ENCODE data around the gene COPZ1. TPM values are rescaled to one million over a fixed set of nuclear protein-coding genes. Genes with fewer than 3 reads are reported as not detected.
"Not testable (repeated sequence)": the region's sequence is repeated elsewhere in the genome, so short reads cannot be mapped to it uniquely, and the experiment has no call there.

COPZ1 gene, protein sequence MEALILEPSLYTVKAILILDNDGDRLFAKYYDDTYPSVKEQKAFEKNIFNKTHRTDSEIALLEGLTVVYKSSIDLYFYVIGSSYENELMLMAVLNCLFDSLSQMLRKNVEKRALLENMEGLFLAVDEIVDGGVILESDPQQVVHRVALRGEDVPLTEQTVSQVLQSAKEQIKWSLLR
- total RNA-seq, result 108 and 131 TPM in 2 replicates

DNA sequence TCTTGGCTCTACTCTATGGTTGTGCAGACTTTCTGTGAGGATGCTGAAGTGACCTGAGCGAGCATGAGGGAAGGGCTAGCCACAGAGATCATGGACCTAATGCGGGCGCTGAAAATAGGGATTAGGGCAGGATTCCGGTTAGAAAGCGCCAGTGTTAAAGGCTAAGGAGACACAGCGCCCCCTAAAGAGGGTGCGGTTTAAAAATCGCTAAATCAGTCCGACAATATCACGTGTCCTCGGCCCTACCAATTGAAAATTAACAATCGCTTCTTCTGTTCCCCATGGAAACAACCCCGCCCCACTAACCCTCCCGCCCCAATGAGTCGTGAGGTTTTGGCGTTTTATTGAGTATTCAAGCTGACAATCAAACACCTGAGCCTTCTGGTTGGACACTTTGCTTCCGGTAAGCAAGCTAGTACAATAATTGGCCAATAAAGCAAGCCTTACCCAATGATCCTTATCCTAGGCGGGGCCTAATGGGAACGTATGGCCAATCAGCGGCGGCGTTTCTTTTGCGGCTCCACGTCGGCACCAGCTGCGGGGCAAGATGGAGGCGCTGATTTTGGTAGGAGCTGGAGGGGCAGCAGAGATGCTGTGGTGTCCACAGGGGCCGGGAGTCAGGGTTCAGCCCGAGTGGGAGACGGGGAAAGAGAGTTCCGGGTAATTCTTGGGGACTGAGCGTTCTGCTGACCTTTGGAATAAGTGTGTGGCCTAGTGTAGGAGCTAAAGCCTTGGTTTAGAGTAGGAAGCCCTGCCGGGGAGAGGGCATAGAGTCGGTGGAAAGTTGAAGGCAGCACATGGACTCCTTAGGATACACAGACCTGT, at the start of gene COPZ1:
TSS of gene COPZ1 (plus strand) at position 515 of the 825 bp plus-strand sequence. CDS start at position 548, 33 bp downstream.
- peak; percentile 98 for DNase-seq (ENCODE audit: low read depth, low spot score)

DNA sequence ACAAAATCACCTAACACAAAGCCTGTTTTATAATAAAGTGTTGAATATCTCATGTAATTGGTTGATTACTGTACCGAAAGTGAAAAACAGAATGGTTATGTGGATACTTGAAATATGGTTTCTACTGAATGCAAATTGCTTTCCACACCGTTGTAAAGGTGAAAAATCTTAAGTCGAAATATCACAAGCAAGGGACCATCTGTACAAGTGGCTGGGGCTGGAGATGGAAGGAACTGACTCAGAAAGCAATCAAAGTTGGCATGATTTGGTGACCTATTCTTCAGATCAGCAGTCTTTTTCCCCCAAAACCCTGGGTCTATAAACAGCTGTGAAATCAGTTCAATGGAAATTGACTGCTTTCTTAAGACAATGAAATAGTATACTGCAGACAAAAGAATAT, 48.6 kb upstream of the COPZ1 start:
- no peak for DNase-seq (ENCODE audit: low read depth, low spot score)

DNA sequence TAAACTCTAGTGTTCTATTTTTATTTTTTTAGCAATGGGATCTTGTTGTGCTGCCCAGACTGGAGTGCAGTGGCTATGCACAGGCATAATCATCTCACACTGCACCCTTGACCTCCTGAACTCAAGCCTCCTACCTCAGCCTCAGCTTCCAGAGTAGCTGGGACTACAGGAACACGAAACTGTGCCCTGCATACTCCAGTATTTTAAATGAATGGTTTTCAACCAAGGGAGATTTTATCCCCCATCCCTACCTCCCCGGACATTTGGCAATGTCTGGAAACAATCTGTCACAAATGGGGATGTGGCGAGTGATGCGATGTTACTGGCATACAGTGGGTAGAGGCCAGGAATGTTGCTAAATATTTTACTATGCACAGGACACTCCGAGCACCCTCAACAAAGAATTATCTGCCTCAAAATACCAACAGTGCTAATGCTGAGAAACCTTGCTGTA, 47.1 kb upstream of the COPZ1 start:
- no peak for DNase-seq (ENCODE audit: low read depth, low spot score)

DNA sequence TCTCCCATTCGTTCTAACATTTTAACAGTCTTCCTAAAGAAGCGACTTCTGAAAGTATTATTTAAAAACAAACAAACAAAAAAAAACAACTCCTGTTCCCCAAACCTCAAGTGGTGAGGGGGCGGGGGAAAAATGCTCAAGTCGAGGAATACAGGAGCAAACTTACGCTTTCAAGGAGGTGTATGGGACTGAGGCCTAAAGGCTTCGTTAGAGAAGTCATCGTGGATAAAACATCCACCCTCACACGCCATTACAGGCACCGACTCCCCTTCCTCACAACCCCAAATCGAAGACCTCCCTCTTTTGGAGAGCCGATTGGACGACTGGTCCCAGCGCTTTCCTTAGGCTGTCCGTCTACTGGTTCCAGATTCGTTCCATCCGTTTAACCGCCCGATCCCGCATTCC, 45.7 kb upstream of the COPZ1 start:
- no peak for DNase-seq (ENCODE audit: low read depth, low spot score)

DNA sequence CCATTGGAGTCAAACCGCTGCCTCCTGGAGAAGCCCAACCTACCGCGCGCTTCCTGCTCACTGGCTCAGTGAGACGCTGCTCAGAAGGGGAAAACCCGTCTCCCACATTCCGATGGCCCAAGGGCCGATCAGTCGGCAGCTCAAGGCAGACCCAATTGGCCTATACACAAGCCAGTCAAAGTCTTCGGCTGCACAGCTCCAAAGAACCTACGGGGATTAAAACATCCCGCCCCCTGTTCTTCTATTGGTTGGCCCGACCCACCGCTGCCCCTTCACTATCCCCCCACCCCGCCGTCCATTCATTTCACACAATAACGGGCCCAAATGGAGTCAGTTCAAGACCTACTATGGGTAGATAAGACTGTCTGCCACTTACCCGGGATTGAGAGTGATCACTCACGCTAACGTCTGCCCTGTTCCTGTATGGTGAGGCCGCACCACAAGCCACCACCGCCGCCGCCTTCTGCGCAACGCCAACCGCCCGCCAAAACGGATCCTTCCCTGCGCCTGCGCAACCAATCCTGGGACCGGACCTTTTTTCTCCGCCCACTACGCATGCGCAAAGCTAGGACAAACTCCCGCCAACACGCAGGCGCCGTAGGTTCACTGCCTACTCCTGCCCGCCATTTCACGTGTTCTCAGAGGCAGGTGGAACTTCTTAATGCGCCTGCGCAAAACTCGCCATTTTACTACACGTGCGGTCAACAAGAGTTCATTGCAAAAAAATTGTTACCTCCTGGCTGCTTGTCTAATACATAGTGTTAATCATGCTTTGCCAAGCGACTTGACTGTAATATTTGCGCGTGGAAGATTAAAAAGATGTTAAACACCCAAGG, 45.1 kb upstream of the COPZ1 start, which contains the start of gene CBX5:
TSS of gene CBX5 (minus strand) at position 491 of the 836 bp plus-strand sequence. CDS start 22,472 bp downstream, outside the sequence.
- peak; percentile 100 for DNase-seq (ENCODE audit: low read depth, low spot score)

DNA sequence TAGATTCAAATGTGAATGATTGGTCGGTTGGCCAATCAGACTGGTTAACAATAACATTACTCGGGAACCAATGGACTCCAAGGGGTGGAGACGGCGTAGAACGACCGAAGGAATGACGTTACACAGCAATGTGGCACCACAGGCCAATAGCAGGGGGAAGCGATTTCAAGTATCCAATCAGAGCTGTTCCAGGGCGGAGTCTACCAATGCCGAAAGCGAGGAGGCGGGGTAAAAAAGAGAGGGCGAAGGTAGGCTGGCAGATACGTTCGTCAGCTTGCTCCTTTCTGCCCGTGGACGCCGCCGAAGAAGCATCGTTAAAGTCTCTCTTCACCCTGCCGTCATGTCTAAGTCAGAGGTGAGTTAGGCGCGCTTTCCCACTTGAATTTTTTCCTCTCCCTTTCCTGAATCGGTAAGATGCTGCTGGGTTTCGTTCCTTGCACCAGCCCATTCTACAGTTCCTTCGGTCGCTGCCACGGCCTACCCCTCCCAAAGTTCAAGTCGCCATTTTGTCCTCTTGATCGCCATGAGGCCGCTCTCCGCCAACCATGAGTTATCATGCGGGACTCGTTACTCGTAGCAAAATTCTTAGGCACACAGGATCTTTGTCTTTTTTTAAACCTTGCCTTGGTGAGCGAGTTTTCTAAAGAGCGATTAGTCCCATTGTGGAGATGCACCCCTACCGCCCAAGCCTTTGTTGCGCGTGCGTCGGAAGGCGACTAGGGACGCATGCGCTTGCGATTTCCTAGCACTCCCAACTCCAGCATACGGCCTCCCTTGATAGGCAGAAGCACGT, 44.3 kb upstream of the COPZ1 start, which contains the start of gene HNRNPA1:
TSS of gene HNRNPA1 (plus strand) at position 259 of the 793 bp plus-strand sequence. CDS start at position 341, 82 bp downstream.
- peak; percentile 99 for DNase-seq (ENCODE audit: low read depth, low spot score)

DNA sequence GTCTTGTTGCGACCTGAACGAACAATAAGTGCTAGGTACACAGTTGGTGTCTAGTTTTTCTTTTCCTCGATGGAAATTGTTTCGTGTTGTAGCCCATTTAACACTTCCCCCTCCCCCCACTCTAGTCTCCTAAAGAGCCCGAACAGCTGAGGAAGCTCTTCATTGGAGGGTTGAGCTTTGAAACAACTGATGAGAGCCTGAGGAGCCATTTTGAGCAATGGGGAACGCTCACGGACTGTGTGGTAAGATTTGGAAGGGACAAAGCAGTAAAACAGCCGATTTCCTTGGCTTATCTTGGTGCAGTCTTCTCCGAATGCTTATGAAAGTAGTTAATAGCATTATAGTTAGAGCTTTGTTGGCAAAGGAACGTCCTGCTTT, 43.7 kb upstream of the COPZ1 start:
- not testable (repeated sequence) for DNase-seq (ENCODE audit: low read depth, low spot score)

DNA sequence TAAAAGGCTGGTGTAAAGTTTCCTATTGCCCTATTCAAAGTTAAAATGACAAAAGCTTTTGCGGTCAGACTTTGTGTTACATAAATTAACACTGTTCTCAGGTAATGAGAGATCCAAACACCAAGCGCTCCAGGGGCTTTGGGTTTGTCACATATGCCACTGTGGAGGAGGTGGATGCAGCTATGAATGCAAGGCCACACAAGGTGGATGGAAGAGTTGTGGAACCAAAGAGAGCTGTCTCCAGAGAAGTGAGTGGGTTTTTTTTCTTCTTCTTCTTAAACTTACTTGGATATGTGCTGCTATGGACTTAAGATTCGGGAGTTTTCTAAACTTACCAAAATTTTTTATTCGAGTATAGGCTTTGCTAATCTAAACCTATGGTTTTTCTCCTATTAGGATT, 43.2 kb upstream of the COPZ1 start:
- not testable (repeated sequence) for DNase-seq (ENCODE audit: low read depth, low spot score)

DNA sequence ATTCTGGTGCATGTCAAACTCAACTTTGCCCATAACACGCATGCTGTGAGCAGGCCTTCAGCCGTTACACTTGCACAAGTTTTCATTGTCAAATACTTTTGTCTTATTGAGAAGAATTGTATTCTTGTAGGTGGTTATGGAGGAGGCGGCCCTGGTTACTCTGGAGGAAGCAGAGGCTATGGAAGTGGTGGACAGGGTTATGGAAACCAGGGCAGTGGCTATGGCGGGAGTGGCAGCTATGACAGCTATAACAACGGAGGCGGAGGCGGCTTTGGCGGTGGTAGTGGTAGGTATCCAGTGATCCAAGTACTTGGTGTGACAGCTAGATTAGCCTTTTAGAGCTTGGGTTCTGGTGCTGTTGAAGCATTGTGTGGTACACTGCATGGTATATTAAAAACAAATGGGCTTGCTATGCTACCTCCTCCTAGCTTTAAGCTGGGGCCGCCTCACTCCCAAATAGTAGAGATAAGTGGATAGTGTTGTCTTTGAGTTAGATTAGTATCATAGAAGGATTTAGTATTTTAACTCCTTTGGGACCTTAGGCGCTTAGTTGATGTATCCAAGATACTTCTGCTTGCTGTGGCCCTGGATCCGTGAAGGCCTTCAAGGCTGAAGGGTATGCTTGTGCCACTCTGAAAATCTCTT, 41.9 kb upstream of the COPZ1 start:
- no peak for DNase-seq (ENCODE audit: low read depth, low spot score)

DNA sequence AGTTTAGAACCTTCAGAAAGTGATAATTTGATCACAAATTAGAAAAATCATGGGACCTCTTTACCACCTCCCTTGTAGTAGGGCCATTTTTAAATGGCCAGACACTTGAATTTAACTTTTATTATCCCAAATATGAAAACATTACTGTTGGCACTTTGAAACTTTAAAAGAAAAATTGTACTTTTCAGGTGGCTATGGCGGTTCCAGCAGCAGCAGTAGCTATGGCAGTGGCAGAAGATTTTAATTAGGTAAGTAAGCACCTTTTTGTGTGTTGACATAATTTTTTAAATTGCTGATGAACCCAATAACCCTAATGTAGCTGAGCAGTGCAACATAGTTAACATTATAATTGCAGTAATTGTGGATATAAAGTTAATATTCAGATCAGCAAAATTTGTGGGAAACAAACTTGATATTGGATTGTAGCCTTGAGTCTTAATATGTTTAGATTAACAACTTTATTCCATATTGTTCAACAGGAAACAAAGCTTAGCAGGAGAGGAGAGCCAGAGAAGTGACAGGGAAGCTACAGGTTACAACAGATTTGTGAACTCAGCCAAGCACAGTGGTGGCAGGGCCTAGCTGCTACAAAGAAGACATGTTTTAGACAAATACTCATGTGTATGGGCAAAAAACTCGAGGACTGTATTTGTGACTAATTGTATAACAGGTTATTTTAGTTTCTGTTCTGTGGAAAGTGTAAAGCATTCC, 40.7 kb upstream of the COPZ1 start:
- DNase-seq (ENCODE audit: low read depth, low spot score), result not testable (repeated sequence)

DNA sequence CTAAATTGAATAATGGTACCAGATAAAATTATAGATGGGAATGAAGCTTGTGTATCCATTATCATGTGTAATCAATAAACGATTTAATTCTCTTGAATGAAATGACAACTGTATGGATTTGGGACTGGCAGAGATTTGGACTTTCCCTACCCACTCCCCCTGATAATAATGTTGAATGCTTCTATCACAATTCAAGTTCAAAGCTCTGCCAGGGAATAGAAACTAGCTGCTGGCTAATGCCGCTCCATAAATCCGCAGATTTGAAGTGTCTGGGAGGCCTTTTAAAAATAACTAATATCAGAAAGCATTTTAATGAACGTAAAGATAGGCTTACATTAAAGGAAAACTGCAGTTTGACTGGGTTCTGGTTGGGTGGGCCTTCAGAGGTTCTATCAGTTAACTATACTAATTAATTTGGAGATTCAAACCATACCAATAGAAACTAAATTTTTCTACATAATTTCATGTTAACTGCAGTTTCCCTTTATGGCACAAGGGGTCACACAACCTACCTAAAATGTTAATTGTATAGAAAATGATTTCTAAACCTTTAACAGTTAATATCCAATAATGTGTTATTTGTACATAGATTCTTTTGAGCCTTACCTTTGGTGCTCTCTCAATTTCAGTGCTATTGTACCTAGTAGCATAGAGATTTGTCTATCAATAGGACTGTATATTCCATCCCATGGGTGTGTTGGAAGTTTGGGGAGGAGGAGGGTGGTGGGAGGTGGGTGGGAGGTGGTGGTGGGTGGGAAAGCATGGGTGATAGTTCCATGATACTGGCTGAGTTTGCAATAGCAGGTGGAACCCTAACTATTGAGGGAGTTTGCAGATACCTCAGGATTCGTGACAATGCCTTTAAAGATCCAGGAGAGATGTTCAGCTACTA, 39.5 kb upstream of the COPZ1 start:
- no peak for DNase-seq (ENCODE audit: low read depth, low spot score)

DNA sequence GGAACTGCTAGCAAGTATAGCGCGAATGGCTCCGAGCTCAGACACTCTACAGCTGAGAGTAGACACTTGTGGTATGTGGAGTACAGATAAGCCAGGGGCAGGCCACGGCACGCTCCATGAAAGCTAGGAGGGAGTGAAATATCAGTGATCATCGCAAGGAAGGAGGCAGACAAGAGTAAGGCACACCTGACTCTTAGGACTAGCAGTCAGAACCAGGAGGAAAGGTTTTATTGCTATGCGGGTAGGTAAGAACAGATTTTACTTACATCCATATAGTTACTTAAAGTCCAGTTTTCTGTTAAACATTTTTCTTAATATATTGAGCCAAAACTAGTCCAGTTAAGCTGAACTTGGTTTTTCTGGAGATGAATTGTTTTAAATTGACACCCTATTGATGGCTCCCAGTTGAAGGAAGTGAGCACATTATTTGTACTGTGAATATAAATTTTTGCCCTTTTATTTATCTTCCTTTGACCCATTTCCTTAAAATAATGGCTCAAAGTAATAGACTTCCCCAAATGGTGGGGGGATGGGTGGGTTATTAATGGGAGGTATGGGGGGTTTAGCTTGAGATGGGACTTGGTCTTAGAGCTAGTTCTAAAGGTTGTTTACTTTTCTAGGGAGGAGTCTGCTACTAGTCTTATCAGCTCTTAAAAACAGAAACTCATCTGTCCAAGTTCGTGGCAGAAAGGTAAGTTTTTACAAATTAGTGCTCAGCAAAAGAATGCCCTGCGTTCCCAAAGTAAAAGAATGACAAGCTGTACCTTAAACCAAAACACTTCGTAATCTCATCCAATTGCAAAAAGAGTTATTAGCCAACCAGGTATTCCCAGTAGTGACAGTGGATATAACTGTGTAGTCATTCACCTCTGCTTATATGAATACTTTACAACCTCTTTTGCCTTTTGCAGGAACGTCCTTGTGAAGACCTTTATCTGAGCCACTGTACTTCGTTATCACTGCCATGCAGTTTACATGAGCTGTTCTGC, 38.6 kb upstream of the COPZ1 start:
- DNase-seq (ENCODE audit: low read depth, low spot score), result no peak

DNA sequence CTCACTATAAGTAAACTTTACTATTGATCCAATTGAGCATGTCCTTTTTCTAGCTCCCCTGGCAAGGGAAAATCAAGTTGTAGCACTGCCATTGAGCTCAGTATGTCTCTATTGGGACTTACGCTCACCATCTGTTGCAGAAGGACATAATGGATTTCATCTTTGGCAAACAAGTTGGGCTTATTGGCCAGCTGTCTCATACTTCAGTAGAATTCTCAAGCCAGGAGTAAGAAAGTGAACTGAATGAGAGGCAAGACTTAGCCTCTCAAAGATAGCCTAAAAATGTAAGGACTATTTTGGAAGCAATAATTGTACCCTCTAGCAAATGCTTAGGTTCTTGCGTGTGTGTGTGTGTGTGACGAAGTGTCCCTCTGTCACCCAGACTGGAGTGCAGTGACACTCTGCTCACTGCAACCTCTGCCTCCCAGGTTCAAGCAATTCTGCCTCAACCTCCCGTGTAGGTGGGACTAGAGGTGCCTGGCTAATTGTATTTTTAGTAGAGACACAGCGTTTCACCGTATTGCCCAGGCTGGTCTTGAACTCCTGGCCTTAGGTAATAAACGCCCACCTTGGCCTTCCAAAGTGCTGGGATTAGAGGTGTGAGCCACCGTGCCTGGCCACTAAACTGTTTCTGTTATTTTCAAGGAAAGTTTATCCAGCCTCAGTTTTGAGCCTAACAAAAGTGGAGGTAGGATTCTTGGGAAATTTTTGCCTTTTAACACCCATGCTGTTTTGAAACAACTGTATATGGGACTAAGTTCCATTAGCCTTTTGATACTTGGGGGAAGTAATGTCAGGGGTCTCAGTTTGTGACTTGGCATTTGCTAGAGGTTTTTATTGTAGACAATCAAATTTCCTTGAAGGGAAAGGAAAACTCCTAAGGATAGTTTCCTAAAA, 37.4 kb upstream of the COPZ1 start:
- no peak for DNase-seq (ENCODE audit: low read depth, low spot score)

DNA sequence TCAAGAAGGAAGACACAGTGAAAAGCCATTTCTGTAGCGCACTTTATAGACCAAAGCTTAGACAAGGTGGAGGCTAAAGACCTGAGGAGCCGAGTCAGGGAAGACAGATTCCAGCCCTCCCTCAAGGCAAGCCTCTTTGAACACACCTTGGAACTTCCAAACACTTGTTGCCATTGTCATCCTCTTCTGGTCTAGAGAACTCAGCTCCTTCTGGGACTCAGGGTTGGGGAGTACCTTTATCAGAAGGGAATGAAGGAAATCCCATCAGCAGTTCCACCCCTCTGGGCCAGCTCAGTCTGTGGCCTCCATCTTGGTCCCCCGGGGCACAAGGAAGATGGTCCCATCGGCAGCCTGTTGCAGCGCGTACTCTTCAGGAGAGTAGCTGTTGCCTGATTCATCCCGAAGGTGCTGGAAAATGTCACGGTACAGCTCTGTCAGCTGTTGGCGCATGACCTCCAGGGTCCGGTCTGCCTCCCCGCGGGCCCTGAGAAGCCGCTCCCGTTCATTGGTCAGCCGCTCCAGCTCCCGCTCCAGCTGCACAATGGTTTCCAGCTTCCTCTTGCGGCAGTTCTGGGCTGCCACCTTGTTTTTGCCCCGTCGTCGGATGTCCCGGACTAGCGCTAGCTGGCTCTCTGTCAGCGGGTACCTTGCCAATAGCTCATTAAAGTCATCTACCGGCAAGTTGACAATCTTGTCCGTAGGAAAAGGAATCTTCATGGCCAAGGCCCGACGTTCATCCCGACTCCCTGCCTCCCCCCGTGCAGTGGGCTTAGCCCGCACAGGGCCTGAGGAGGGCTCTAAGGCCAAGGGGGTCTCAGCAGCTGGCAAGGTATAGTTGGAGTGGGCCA, 32.6 kb upstream of the COPZ1 start:
- DNase-seq (ENCODE audit: low read depth, low spot score), result no peak

DNA sequence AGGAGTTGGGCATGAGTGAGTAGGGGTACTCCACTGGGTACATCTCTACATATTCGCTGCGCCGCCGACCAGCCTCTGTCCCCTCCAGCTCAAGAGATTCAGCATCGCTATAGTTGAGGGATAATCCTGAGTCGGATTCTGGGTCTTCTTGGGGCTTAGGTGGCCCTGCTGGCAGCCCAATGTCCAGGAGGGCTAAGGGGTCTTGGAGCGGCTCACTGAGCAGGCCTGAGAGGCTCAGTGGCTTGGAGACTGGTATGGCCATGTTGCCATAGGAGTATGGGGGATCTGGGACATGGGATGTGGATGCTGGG, 32.0 kb upstream of the COPZ1 start:
- no peak for DNase-seq (ENCODE audit: low read depth, low spot score)

All from pulmonary artery endothelial cell (primary cell).